Glomerular visceral epithelial cell (primary cell): ENCODE results near the gene KPNB1.
"Not testable (repeated sequence)": the region's sequence is repeated elsewhere in the genome, so short reads cannot be mapped to it uniquely, and the experiment has no call there.

ENCODE experiments used
- DNase-seq: peaks from one replicate; pipeline ENCODE4 v3.0.0-alpha.2; 2016; ENCODE audit errors: extremely low spot score

KPNB1 gene

GRCh38 chr17:47676510-47677165, 26.9 kb downstream of the KPNB1 start:
- no peak for DNase-seq

GRCh38 chr17:47678196-47678595, 28.5 kb downstream of the KPNB1 start:
- no peak for DNase-seq

- DNase-seq: no peak
These were observed 32.4 kb downstream of the KPNB1 start for GRCh38 chr17:47682138-47682537.

GRCh38 chr17:47682727-47683126, 33.0 kb downstream of the KPNB1 start:
- not testable (repeated sequence) for DNase-seq

- DNase-seq: no peak
These were observed 34.3 kb downstream of the KPNB1 start for GRCh38 chr17:47684025-47684424.

GRCh38 chr17:47684535-47685193, 34.9 kb downstream of the KPNB1 start:
- DNase-seq: no peak

- no peak for DNase-seq
These were observed 36.0 kb downstream of the KPNB1 start for GRCh38 chr17:47685556-47686275.

GRCh38 chr17:47686276-47686635, 36.5 kb downstream of the KPNB1 start:
- peak; percentile 57 for DNase-seq

GRCh38 chr17:47686664-47687327, 37.1 kb downstream of the KPNB1 start:
- DNase-seq: peak; percentile 33

- no peak for DNase-seq
These were observed 37.6 kb downstream of the KPNB1 start for GRCh38 chr17:47687328-47687690.

- peak; percentile 37 for DNase-seq
These were observed 38.0 kb downstream of the KPNB1 start for GRCh38 chr17:47687748-47688147.

GRCh38 chr17:47690121-47690520, 40.4 kb downstream of the KPNB1 start:
- DNase-seq: no peak

- no peak for DNase-seq
These were observed 42.6 kb downstream of the KPNB1 start for GRCh38 chr17:47692137-47692894.

GRCh38 chr17:47692895-47693730, 43.4 kb downstream of the KPNB1 start:
- no peak for DNase-seq

- peak; percentile 42 for DNase-seq
These were observed 44.2 kb downstream of the KPNB1 start, which contains the start of gene TBKBP1 for GRCh38 chr17:47693731-47694580. TBKBP1 (plus strand) TSS chr17:47694161; CDS start chr17:47696113, 1,952 bp downstream.

- peak; percentile 33 for DNase-seq
These were observed 45.1 kb downstream of the KPNB1 start for GRCh38 chr17:47694581-47695428.

GRCh38 chr17:47695429-47696376, 46.0 kb downstream of the KPNB1 start:
- no peak for DNase-seq
